H1 (cell line): ENCODE measurements around the gene SH3PXD2A. TPM values are rescaled to one million over a fixed set of nuclear protein-coding genes. Genes with fewer than 3 reads are reported as not detected.

Experiments
- CTCF ChIA-PET: fragments of 300-600 bp; sonication (Branson Sonifier 250); formaldehyde crosslinking; loops from one replicate; lab custom pipeline; 2021; ENCODE audit not compliant: partially characterized antibody; lab: Charles Lee
- POLR2A ChIA-PET: fragments of 300-600 bp; sonication (Branson Sonifier 250); formaldehyde crosslinking; loops from one replicate; lab custom pipeline; 2021; ENCODE audit warnings: inconsistent platforms; ENCODE audit not compliant: partially characterized antibody; lab: Charles Lee
- DNase-seq, 2 experiments: peaks; one replicate each; pipeline versions ENCODE4 v3.0.0 to v3.0.0-alpha.2; 2010 to 2022; ENCODE audit warnings: low spot score in 2 of 2, low read depth in 1 of 2, mixed read lengths in 1 of 2
- FAIRE-seq: peaks from 2 replicates; lab custom pipeline; 2011; peaks lifted over from hg19 to GRCh38; lab: Jason Lieb, UNC
- H2AFZ ChIP-seq: 2 replicates; pipeline ENCODE4 v1.8.1; 2012; ENCODE audit warnings: low read length, inconsistent platforms
- H2AK5ac ChIP-seq: 2 replicates; pipeline ENCODE4 v1.6.1; 2013; ENCODE audit warnings: low read depth, low read length
- H2BK120ac ChIP-seq: replicated peaks from 2 replicates; pipeline ENCODE3; 2013; ENCODE audit warnings: low read depth, low read length, inconsistent platforms
- H2BK12ac ChIP-seq: 2 replicates; pipeline ENCODE4 v1.6.1; 2013; ENCODE audit warnings: low read depth, low read length
- H2BK15ac ChIP-seq: 2 replicates; pipeline ENCODE4 v1.6.1; 2013; ENCODE audit warnings: low read length
- H2BK20ac ChIP-seq: 2 replicates; pipeline ENCODE4 v1.6.1; 2013; ENCODE audit warnings: low read length
- H2BK5ac ChIP-seq: 2 replicates; pipeline ENCODE4 v1.6.1; 2013; ENCODE audit warnings: low read depth, low read length
- H3K14ac ChIP-seq: 2 replicates; pipeline ENCODE4 v1.6.1; 2013; ENCODE audit warnings: inconsistent platforms; ENCODE audit not compliant: insufficient read length
- H3K18ac ChIP-seq: 2 replicates; pipeline ENCODE4 v1.6.1; 2013; ENCODE audit warnings: low read length; ENCODE audit errors: extremely low read depth
- H3K23ac ChIP-seq: 2 replicates; pipeline ENCODE4 v1.6.1; 2013; ENCODE audit warnings: inconsistent platforms; ENCODE audit not compliant: insufficient read length
- H3K23me2 ChIP-seq: 2 replicates; pipeline ENCODE4 v1.6.1; 2013; ENCODE audit warnings: low read depth, low read length
- H3K27ac ChIP-seq: 2 replicates; pipeline ENCODE4 v1.6.1; 2011; ENCODE audit warnings: low read depth, low read length, inconsistent platforms
- H3K27me3 ChIP-seq, 4 experiments: replicated peaks in 1 of 4; 1 replicate in 1 of 4; 2 replicates in 3 of 4; pipeline versions ENCODE4 v1.6.1 to v1.8.1; 2011 to 2013; ENCODE audit warnings: low read length in 3 of 4, mild to moderate bottlenecking in 3 of 4, inconsistent platforms in 2 of 4, mixed read lengths in 2 of 4, moderate library complexity in 1 of 4; ENCODE audit not compliant: control insufficient read depth in 3 of 4, insufficient read depth in 3 of 4; ENCODE audit errors: extremely low read depth in 1 of 4
- H3K36me3 ChIP-seq, 4 experiments: 2 replicates each; pipeline versions ENCODE4 v1.6.1 to v1.8.1; 2011 to 2013; ENCODE audit warnings: mild to moderate bottlenecking in 4 of 4, low read length in 3 of 4, moderate library complexity in 2 of 4, control low read depth in 1 of 4, inconsistent platforms in 1 of 4; ENCODE audit not compliant: insufficient read depth in 4 of 4, control insufficient read depth in 2 of 4
- H3K4ac ChIP-seq: replicated peaks from 2 replicates; pipeline ENCODE3; 2013; ENCODE audit warnings: low read length, low read depth, mixed read lengths, inconsistent platforms; ENCODE audit not compliant: insufficient read length
- H3K4me1 ChIP-seq, 4 experiments: replicated peaks in 1 of 4; 1 replicate in 1 of 4; 2 replicates in 3 of 4; pipeline versions ENCODE4 v1.6.1 to v1.8.1; 2011 to 2013; ENCODE audit warnings: low read length in 3 of 4, inconsistent platforms in 2 of 4, mixed read lengths in 1 of 4; ENCODE audit not compliant: insufficient read depth in 4 of 4, control insufficient read depth in 3 of 4
- H3K4me2 ChIP-seq, 2 experiments: 2 replicates each; pipeline versions ENCODE4 v1.6.1 to v1.8.1; 2011 to 2013; ENCODE audit warnings: low read depth in 2 of 2, low read length in 2 of 2, control low read depth in 1 of 2, inconsistent platforms in 1 of 2, mild to moderate bottlenecking in 1 of 2; ENCODE audit not compliant: insufficient read depth in 1 of 2
- H3K4me3 ChIP-seq, 4 experiments: fragments of 200-600, 300-600 bp in 1 of 4; sonication (generic), shearing (Covaris generic), sonication (Bioruptor Twin) in 1 of 4; 2 replicates each; pipeline versions ENCODE4 v1.5.1 to v1.8.1; 2011 to 2016; ENCODE audit warnings: low read length in 4 of 4, low read depth in 3 of 4, control low read depth in 2 of 4, inconsistent platforms in 2 of 4, mild to moderate bottlenecking in 2 of 4, mixed read lengths in 1 of 4, moderate library complexity in 1 of 4; ENCODE audit not compliant: insufficient read depth in 2 of 4; ENCODE audit errors: extremely low read depth in 1 of 4
- H3K56ac ChIP-seq: replicated peaks from 2 replicates; pipeline ENCODE3; 2013; ENCODE audit warnings: low read depth, mild to moderate bottlenecking, mixed read lengths, low read length, inconsistent platforms; ENCODE audit not compliant: insufficient read length
- H3K79me1 ChIP-seq: 2 replicates; pipeline ENCODE4 v1.6.1; 2013; ENCODE audit warnings: low read depth, low read length, control low read depth
- H3K79me2 ChIP-seq, 2 experiments: 2 replicates each; pipeline versions ENCODE4 v1.6.1 to v1.8.1; 2012 to 2013; ENCODE audit warnings: low read length in 2 of 2, mild to moderate bottlenecking in 2 of 2, inconsistent platforms in 1 of 2; ENCODE audit not compliant: insufficient read depth in 2 of 2, control insufficient read depth in 1 of 2
- H3K9ac ChIP-seq, 4 experiments: replicated peaks in 1 of 4; 1 replicate in 1 of 4; 2 replicates in 3 of 4; pipeline versions ENCODE4 v1.6.1 to v1.8.1; 2011 to 2013; ENCODE audit warnings: low read depth in 3 of 4, low read length in 3 of 4, control low read depth in 2 of 4, mild to moderate bottlenecking in 2 of 4, moderate library complexity in 2 of 4, inconsistent platforms in 1 of 4; ENCODE audit errors: extremely low read depth in 1 of 4
- H3K9me3 ChIP-seq, 2 experiments: 2 replicates each; pipeline versions ENCODE4 v1.6.1 to v1.8.1; 2012 to 2013; ENCODE audit warnings: mild to moderate bottlenecking in 2 of 2, moderate library complexity in 2 of 2, control low read depth in 1 of 2, inconsistent platforms in 1 of 2, low read depth in 1 of 2, low read length in 1 of 2, mixed read lengths in 1 of 2; ENCODE audit not compliant: insufficient read depth in 2 of 2
- H4K20me1 ChIP-seq, 2 experiments: replicated peaks in 1 of 2; 2 replicates each; pipeline versions ENCODE3 to v1.8.1; 2011 to 2013; ENCODE audit warnings: inconsistent platforms in 2 of 2, low read length in 2 of 2, mild to moderate bottlenecking in 1 of 2; ENCODE audit not compliant: insufficient read depth in 2 of 2, control insufficient read depth in 1 of 2
- H4K5ac ChIP-seq: 2 replicates; pipeline ENCODE4 v1.6.1; 2013; ENCODE audit warnings: low read length, low read depth, mixed read lengths, inconsistent platforms; ENCODE audit not compliant: insufficient read length
- H4K8ac ChIP-seq: 2 replicates; pipeline ENCODE4 v1.8.0; 2013; ENCODE audit warnings: mild to moderate bottlenecking, moderate library complexity, low read length, inconsistent platforms; ENCODE audit not compliant: insufficient read depth; ENCODE audit errors: extremely low read depth
- H4K91ac ChIP-seq: replicated peaks from 2 replicates; pipeline ENCODE3; 2013; ENCODE audit warnings: low read length, mixed read lengths, inconsistent platforms; ENCODE audit not compliant: insufficient read length
- BACH1 ChIP-seq: IDR thresholded peaks from 2 replicates; pipeline ENCODE4 v1.6.1; 2012; ENCODE audit warnings: low read length, improper control_type of control experiment
- CBX5 ChIP-seq: fragments of 300-800, 300-1000 bp; sonication (generic); IDR thresholded peaks from 2 replicates; pipeline ENCODE4 v1.7.1; 2016; ENCODE audit warnings: antibody characterized with exemption, low read length, low read depth
- CEBPB ChIP-seq: IDR thresholded peaks from 2 replicates; pipeline ENCODE4 v1.6.1; 2012; ENCODE audit warnings: low read depth, low read length
- GABPA ChIP-seq: IDR thresholded peaks from 2 replicates; pipeline ENCODE4 v1.6.1; 2011; ENCODE audit warnings: mild to moderate bottlenecking, low read length, moderate library complexity, borderline replicate concordance; ENCODE audit not compliant: insufficient read depth
- MAFK ChIP-seq: IDR thresholded peaks from 2 replicates; pipeline ENCODE4 v1.6.1; 2012; ENCODE audit warnings: low read depth, mild to moderate bottlenecking, improper control_type of control experiment, low read length
- POLR2AphosphoS5 ChIP-seq: IDR thresholded peaks from 2 replicates; pipeline ENCODE4 v1.6.1; 2011; ENCODE audit warnings: low read depth, low read length
- RBBP5 ChIP-seq: IDR thresholded peaks from 2 replicates; pipeline ENCODE4 v1.7.1; 2012; ENCODE audit warnings: low read depth, mild to moderate bottlenecking, inconsistent platforms, low read length, moderate library complexity, borderline replicate concordance
- SIRT6 ChIP-seq: IDR thresholded peaks from one replicate; pipeline ENCODE4 v1.7.1; 2012; ENCODE audit warnings: low read length, inconsistent platforms
- SP1 ChIP-seq: IDR thresholded peaks from 2 replicates; pipeline ENCODE4 v1.6.1; 2011; ENCODE audit warnings: low read depth, low read length
- SRF ChIP-seq: IDR thresholded peaks from 2 replicates; pipeline ENCODE4 v1.6.1; 2011; ENCODE audit warnings: mild to moderate bottlenecking, low read depth, low read length, moderate library complexity
- TAF1 ChIP-seq: IDR thresholded peaks from 2 replicates; pipeline ENCODE4 v1.6.1; 2011; ENCODE audit warnings: mild to moderate bottlenecking, low read depth, low read length
- YY1 ChIP-seq: IDR thresholded peaks from 2 replicates; pipeline ENCODE4 v1.6.1; 2011; ENCODE audit warnings: low read depth, mild to moderate bottlenecking, low read length
- WGBS, 2 experiments: shearing (Covaris generic) in 1 of 2; methylation state at CpG; one replicate each; pipeline versions ENCODE4 v1.1.6 to v1.1.7; 2013 to 2015; ENCODE audit warnings: low lambda C conversion rate in 2 of 2, mixed read lengths in 2 of 2, inconsistent platforms in 1 of 2, low coverage in 1 of 2, missing lambda C conversion rate in 1 of 2; ENCODE audit not compliant: insufficient replicate concordance in 2 of 2, insufficient coverage in 1 of 2, insufficient read length in 1 of 2; ENCODE audit errors: extremely low coverage in 1 of 2, missing lambda C conversion rate in 1 of 2; 5-methylcytosine and 5-hydroxymethylcytosine counted together
- polyA plus RNA-seq, 7 experiments: library from polyadenylated mRNA; depleted of rRNA in 3 of 7; stranded (reverse) in 5 of 7; unstranded in 2 of 7; fragments of >200 nt in 5 of 7; fragments of 200-250 nt in 2 of 7; gene quantifications; 1 replicate in 5 of 7; 2 replicates in 1 of 7; 4 replicates in 1 of 7; pipeline versions ENCODE4 v1.2.1 to v1.2.3, GENCODE V29; 2011 to 2013; ENCODE audit warnings: missing spikeins in 2 of 7, mixed read lengths in 2 of 7
- total RNA-seq: library from RNA; stranded (reverse); fragmentation: NEBNext Ultra II Directional; extraction: Animal tissue kit (Norgen Biotek cat#: 25700); gene quantifications from 2 replicates; pipeline ENCODE4 v1.2.1, GENCODE V29; 2021

SH3PXD2A gene
- total and polyA plus RNA-seq, 2 of the 8 experiments (the other 6 are each of a cell fraction or from before 2014, with no cell fraction given), result 5.4 to 16.3 TPM

GRCh38 chr10:103648636-103649532 lies 206.5 kb downstream of the SH3PXD2A start:
- Histone ChIP-seq H2AFZ (no peak overlapping the region), H3K14ac (no peak overlapping the region), H3K27ac (no peak overlapping the region), H3K36me3 (no peaks in the 10 kb centered on the region), H4K20me1 (peaks cover 0 to under 1% of the 10 kb centered on the region in 2 experiments), H3K4me1 (peaks cover 0 to 34% (median 22%) of the 10 kb centered on the region in 4 experiments; a peak in 6 of 7 replicates), H3K56ac (no peak overlapping the region), H3K4me2 (no peak overlapping the region; a peak in 1 of 4 replicates), H2BK15ac (0 out of 2 replicates have a peak overlapping the region, but pooled peaks have one; percentile 54), H3K79me2 (0 out of 4 replicates have a peak, but pooled peaks cover 0 to 3% of the 10 kb centered on the region in 2 experiments), H3K79me1 (no peaks in the 10 kb centered on the region; the same call in 1 of the 2 replicates), H3K4ac (no peak overlapping the region), H3K18ac (peak overlapping the region; percentile 3), H2BK20ac (no peak overlapping the region), H2BK5ac (peak overlapping the region; percentile 62; the same call in 1 of the 2 replicates), H3K4me3 (no peak overlapping the region), H3K9me3 (no peaks in the 10 kb centered on the region), H3K27me3 (no peaks in the 10 kb centered on the region), H3K23me2 (no peaks in the 10 kb centered on the region), H2BK12ac (0 out of 2 replicates have a peak overlapping the region, but pooled peaks have one; percentile 9), H4K5ac (no peak overlapping the region), H4K91ac (no peak overlapping the region), H2BK120ac (no peak overlapping the region), H2AK5ac (0 out of 2 replicates have a peak overlapping the region, but pooled peaks have one; percentile 2), H3K23ac (no peak overlapping the region), H4K8ac (no peak overlapping the region), H3K9ac (no peak overlapping the region)
- 86% methylated on average over 18 of the region's 18 CpGs; no CpG with 5 or more reads in 1 of the 2 experiments for WGBS, 2 experiments
- FAIRE-seq (no peak), DNase-seq (no peak)
- CTCF ChIA-PET, result interaction anchor here (0.7 to 27.1 kb wide), 12 partner anchors 8 to 132 kb away, joined by 3 to 336 read pairs (median 4); no protein-coding TSS in a partner anchor
- TF ChIP-seq SIRT6 (no peak), CEBPB (no peak), SRF (no peak), BACH1 (no peak), CBX5 (no peak), YY1 (no peak), MAFK (no peak), POLR2AphosphoS5 (no peak), SP1 (no peak), GABPA (no peak), TAF1 (no peak), RBBP5 (no peak)
- POLR2A ChIA-PET, result interaction anchor here (1.2 to 4.3 kb wide), 3 partner anchors 12 to 37 kb away, joined by 3 to 20 read pairs (median 4); no protein-coding TSS in a partner anchor
